PFSK-1 (cell line): ENCODE data around the gene DKKL1.

Experiments
- FOXP2 ChIP-seq: optimal IDR thresholded peaks from 2 replicates; pipeline ENCODE3; 2011; ENCODE audit warnings: borderline replicate concordance, control low read depth, inconsistent platforms; ENCODE audit not compliant: insufficient read depth; ENCODE audit errors: extremely low read length, extremely low read depth
- POLR2AphosphoS5 ChIP-seq: IDR thresholded peaks from 2 replicates; pipeline ENCODE4 v1.6.1; 2012; ENCODE audit warnings: low read depth, mild to moderate bottlenecking, control low read depth, low read length, moderate library complexity
- SIN3A ChIP-seq: IDR thresholded peaks from 2 replicates; pipeline ENCODE4 v1.6.1; 2012; ENCODE audit warnings: mild to moderate bottlenecking, low read length, moderate library complexity, borderline replicate concordance; ENCODE audit not compliant: insufficient read depth
- TAF1 ChIP-seq: IDR thresholded peaks from 2 replicates; pipeline ENCODE4 v1.6.1; 2012; ENCODE audit warnings: low read length, control low read depth, borderline replicate concordance; ENCODE audit not compliant: insufficient read depth
- TF ChIP-seq, protein P1 (sequence below), 2 experiments: IDR thresholded peaks; 2 replicates each; pipeline versions ENCODE4 v1.6.1 to v1.8.0; 2011 to 2012; ENCODE audit warnings: low read depth in 2 of 2, low read length in 2 of 2, control low read depth in 1 of 2, inconsistent platforms in 1 of 2, mild to moderate bottlenecking in 1 of 2, moderate library complexity in 1 of 2; ENCODE audit not compliant: insufficient read depth in 1 of 2

Gene DKKL1

DNA sequence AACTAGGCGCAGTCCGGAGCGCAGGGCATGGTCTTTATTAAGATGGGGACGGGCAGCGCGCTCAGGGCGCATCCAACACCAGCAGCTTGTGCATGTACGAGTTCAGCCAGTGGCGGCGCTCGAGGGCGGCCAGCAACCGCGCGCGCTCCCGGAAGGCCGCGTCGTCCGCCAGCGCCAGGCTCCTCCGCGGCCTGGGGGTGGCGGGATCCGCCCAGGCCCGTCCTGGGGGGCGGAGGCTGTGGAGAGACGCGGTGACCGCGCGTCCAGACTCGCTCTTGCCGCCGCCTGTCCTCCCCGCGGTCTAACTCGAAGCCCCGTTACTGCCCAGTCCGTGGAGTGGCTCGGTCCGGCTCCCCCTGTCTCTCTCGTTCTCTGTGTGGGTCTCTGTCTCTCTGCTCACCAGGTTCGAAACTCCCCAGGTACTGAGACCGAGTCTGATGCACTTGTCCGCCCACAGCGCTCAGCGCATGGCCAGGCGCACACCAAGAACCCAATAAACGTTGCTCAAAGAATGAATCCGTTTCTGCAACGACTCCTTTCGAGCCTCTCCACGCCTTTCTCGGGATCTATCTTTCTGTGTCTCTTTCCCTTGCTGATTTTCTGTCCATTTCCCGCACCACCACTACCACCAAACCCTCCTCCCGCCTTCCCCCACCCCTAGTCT is 58.9 kb downstream of the DKKL1 start:
- no peak for TF ChIP-seq POLR2AphosphoS5
- no peak for TF ChIP-seq SIN3A
- TF ChIP-seq FOXP2 = peak; percentile 9

DNA sequence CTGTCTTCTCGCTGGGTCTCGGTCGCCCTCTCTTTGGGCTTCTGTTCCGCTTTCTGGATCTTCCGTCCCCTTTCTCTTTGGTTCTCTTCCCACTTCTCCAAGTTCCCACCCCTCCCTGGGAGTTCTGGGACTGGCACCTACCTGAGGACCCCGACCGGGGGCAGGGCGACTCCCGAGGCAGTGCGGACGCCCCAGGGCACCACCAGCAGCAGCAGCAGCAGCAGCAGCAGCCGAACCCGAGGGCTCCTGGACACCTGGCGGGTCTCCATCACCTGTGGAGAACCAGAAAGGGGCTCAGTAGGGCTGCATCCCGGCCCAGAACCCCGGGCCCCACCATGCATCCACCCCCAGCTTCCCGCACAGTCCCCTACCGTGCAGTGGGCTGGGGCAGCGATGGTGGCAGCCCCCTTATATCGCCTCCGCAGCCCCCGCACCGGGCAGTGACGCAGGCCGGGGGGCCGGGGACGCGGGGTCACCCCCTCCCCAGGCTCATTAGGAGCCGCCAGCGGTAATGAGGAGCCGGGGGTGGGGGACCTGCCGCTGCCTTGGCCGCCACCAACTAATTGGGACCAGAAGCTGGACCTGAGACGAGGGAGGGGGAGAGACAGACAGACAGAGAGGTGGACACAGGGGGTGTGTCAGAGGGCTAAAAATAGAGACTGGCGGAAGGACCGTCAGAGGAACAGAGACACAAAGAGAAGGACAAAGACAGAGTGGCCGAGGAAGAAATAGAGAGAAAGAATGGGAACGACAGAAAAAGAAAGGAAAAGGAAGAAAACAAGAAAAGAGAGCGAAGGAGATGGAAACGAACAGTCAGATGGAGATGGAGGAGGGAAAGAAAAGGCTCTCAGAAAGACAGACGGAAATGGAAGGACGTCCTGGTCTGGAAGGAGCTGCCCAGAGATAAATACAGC is 59.7 kb downstream of the DKKL1 start, which contains the start of gene PTH2:
TSS of gene PTH2 (minus strand) at position 371 of the 914 bp plus-strand sequence. CDS start at position 269, 102 bp downstream.
- TF ChIP-seq SIN3A (no peak), POLR2AphosphoS5 (no peak), FOXP2 (no peak), TAF1 (no peak)
- TF ChIP-seq, protein P1, sequence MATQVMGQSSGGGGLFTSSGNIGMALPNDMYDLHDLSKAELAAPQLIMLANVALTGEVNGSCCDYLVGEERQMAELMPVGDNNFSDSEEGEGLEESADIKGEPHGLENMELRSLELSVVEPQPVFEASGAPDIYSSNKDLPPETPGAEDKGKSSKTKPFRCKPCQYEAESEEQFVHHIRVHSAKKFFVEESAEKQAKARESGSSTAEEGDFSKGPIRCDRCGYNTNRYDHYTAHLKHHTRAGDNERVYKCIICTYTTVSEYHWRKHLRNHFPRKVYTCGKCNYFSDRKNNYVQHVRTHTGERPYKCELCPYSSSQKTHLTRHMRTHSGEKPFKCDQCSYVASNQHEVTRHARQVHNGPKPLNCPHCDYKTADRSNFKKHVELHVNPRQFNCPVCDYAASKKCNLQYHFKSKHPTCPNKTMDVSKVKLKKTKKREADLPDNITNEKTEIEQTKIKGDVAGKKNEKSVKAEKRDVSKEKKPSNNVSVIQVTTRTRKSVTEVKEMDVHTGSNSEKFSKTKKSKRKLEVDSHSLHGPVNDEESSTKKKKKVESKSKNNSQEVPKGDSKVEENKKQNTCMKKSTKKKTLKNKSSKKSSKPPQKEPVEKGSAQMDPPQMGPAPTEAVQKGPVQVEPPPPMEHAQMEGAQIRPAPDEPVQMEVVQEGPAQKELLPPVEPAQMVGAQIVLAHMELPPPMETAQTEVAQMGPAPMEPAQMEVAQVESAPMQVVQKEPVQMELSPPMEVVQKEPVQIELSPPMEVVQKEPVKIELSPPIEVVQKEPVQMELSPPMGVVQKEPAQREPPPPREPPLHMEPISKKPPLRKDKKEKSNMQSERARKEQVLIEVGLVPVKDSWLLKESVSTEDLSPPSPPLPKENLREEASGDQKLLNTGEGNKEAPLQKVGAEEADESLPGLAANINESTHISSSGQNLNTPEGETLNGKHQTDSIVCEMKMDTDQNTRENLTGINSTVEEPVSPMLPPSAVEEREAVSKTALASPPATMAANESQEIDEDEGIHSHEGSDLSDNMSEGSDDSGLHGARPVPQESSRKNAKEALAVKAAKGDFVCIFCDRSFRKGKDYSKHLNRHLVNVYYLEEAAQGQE (IDR thresholded peaks at IDR 0.05; ENCODE audit: insufficient read depth in 1 of 2, low read depth in 2 of 2, low read length in 2 of 2) = no peak

DNA sequence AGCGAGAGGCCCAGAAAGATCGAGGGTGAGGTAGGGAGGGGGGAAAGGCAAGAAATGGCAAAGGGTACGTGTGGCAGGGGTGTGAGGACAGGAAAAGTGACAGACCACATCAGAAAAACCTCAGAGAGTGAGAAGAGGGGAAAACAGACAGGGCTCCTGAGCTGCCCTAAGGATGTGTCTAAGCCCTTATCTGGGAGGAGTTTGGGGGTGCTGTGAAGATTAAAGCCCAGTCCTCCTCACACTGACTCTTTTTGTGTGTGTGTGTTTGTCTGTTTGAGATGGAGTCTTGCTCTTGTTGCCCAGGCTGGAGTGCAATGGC is 60.3 kb downstream of the DKKL1 start:
- TF ChIP-seq FOXP2 (no peak), SIN3A (no peak), TAF1 (no peak), POLR2AphosphoS5 (no peak)
- TF ChIP-seq, protein P1 (IDR thresholded peaks at IDR 0.05; ENCODE audit: insufficient read depth in 1 of 2, low read depth in 2 of 2, low read length in 2 of 2) = no peak
